HG03280 (cell line): ENCODE results near the gene APIP.
"Not testable (repeated sequence)": the region's sequence is repeated elsewhere in the genome, so short reads cannot be mapped to it uniquely, and the experiment has no call there.

Experiments
- ATAC-seq: cut with Tn5 transposase; IDR thresholded peaks from one replicate; pipeline ENCODE4 v1.9.1; 2021; ENCODE audit warnings: mild to moderate bottlenecking, moderate library complexity; ENCODE audit not compliant: unreplicated experiment

The APIP gene

GRCh38 chr11:34926101-34926830 is 10.1 kb upstream of the APIP start:
- ATAC-seq = no peak

- ATAC-seq = no peak
These were observed 8.5 kb upstream of the APIP start for GRCh38 chr11:34924714-34925113.

- no peak for ATAC-seq
These were observed 5.0 kb upstream of the APIP start for GRCh38 chr11:34921156-34921555.

- no peak for ATAC-seq
These were observed 928 bp upstream of the APIP start for GRCh38 chr11:34916843-34917770.

- peak; percentile 4 for ATAC-seq
These were observed 804 bp downstream of the APIP start for GRCh38 chr11:34915136-34916014.

GRCh38 chr11:34913556-34913955 is 2.6 kb downstream of the APIP start:
- ATAC-seq = not testable (repeated sequence)

- no peak for ATAC-seq
These were observed 4.5 kb downstream of the APIP start for GRCh38 chr11:34911676-34912075.

- ATAC-seq = no peak
These were observed 5.4 kb downstream of the APIP start for GRCh38 chr11:34910817-34911216.

GRCh38 chr11:34909955-34910354 is 6.2 kb downstream of the APIP start:
- no peak for ATAC-seq

GRCh38 chr11:34909415-34909814 is 6.8 kb downstream of the APIP start:
- no peak for ATAC-seq

GRCh38 chr11:34907934-34908593 is 8.1 kb downstream of the APIP start:
- ATAC-seq = no peak

GRCh38 chr11:34905666-34906065 is 10.5 kb downstream of the APIP start:
- ATAC-seq = no peak

- no peak for ATAC-seq
These were observed 11.7 kb downstream of the APIP start for GRCh38 chr11:34904421-34904955.

- ATAC-seq = no peak
These were observed 16.6 kb downstream of the APIP start for GRCh38 chr11:34899633-34900016.

- no peak for ATAC-seq
These were observed 17.7 kb downstream of the APIP start for GRCh38 chr11:34898474-34898873.

- no peak for ATAC-seq
These were observed 18.9 kb downstream of the APIP start for GRCh38 chr11:34897171-34897870.

GRCh38 chr11:34896191-34896590 is 20.0 kb downstream of the APIP start:
- not testable (repeated sequence) for ATAC-seq

GRCh38 chr11:34893416-34893815 is 22.8 kb downstream of the APIP start:
- no peak for ATAC-seq

GRCh38 chr11:34891611-34892010 is 24.6 kb downstream of the APIP start:
- ATAC-seq = no peak

- ATAC-seq = no peak
These were observed 25.4 kb downstream of the APIP start for GRCh38 chr11:34890812-34891211.
